Measurements from ENCODE around the gene TREML4.

DNA sequence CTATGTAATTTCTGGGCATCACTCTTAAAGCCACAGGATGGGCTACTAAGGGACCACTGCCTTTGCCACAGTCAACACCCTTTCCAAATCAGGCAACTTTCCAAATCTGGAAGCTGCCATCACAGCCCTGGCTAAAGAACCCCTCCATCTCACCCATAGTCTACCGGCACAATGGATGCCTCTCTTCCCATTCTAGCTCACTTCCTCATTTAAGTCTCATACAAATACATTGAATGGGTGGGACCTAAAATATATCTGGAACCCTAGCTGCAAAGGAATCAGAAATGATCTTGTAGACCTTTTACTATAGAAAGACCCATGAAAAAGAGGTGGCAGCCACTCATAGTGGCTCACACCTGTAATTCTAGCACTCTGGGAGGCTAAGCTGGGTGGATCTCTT is 3.3 kb upstream of the TREML4 start:
- no peak for TF ChIP-seq EZH2phosphoT487 (IDR thresholded peaks at IDR 0.05; ENCODE audit: borderline replicate concordance)
- TF ChIP-seq, protein P1, sequence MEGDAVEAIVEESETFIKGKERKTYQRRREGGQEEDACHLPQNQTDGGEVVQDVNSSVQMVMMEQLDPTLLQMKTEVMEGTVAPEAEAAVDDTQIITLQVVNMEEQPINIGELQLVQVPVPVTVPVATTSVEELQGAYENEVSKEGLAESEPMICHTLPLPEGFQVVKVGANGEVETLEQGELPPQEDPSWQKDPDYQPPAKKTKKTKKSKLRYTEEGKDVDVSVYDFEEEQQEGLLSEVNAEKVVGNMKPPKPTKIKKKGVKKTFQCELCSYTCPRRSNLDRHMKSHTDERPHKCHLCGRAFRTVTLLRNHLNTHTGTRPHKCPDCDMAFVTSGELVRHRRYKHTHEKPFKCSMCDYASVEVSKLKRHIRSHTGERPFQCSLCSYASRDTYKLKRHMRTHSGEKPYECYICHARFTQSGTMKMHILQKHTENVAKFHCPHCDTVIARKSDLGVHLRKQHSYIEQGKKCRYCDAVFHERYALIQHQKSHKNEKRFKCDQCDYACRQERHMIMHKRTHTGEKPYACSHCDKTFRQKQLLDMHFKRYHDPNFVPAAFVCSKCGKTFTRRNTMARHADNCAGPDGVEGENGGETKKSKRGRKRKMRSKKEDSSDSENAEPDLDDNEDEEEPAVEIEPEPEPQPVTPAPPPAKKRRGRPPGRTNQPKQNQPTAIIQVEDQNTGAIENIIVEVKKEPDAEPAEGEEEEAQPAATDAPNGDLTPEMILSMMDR (conservative IDR thresholded peaks at IDR 0.05; ENCODE audit: low read length) = no peak
